Right ventricle myocardium superior (tissue), 1 donor: ENCODE data around the gene THRAP3. TPM values are rescaled to one million over a fixed set of nuclear protein-coding genes. Genes with fewer than 3 reads are reported as not detected.

Experiments
- ATAC-seq: fragments of 200-7000 bp; cut with Tn5 transposase; one replicate; pipeline ENCODE4 v1.9.1; 2020; ENCODE audit warnings: mild to moderate bottlenecking; ENCODE audit not compliant: poor library complexity
- DNase-seq: peaks from one replicate; pipeline ENCODE4 v3.0.0-alpha.2; 2020
- intact Hi-C: fragments of 100-400 bp; cut with DNase I; formaldehyde crosslinking; loops from one replicate; pipeline ENCODE4 v1.11.2; 2022
- total RNA-seq: library from RNA; stranded (reverse); fragmentation: NEBNext Ultra II Directional; extraction: Animal tissue kit (Norgen Biotek cat#: 25700); gene quantifications from one replicate; pipeline ENCODE4 v1.2.1, GENCODE V29; 2021
- donor health status: DM: no; HTN: yes; CAD: no; lungs with severe emphysema.

THRAP3 gene
- total RNA-seq, 1 donor from 2014 or later: 57.6 TPM

GRCh38 chr1:36354486-36354885 lies 130.2 kb downstream of the THRAP3 start:
- intact Hi-C loops: no loop called here
- DNase-seq (no peak), ATAC-seq (no peak)

Other genes with a start within 250 kb of the THRAP3 start
- gene TEKT2, start 140.3 kb upstream of the THRAP3 start, total RNA-seq: not detected
- gene ADPRS, start 135.6 kb upstream of the THRAP3 start, total RNA-seq: 19.1 TPM
- gene COL8A2, start 99.2 kb upstream of the THRAP3 start, total RNA-seq: 1.4 TPM
- 59.6 TPM for gene TRAPPC3, start 75.0 kb upstream of the THRAP3 start, total RNA-seq
- gene MAP7D1, start 68.3 kb upstream of the THRAP3 start, total RNA-seq: 390 TPM
- 1.3 TPM for gene SH3D21, start 81.9 kb downstream of the THRAP3 start, total RNA-seq
- 10.8 TPM for gene EVA1B, start 99.2 kb downstream of the THRAP3 start, total RNA-seq
- gene STK40, start 161.5 kb downstream of the THRAP3 start, total RNA-seq: 73.5 TPM
- gene LSM10, start 173.5 kb downstream of the THRAP3 start, total RNA-seq: 57.0 TPM
- 7.4 TPM for gene OSCP1, start 226.0 kb downstream of the THRAP3 start, total RNA-seq
- gene MRPS15, start 239.9 kb downstream of the THRAP3 start, total RNA-seq: 110 TPM